DOHH2 (cell line): ENCODE data around the gene ICAM1.

Source experiments
- CTCF ChIP-seq: fragments of 200-600 bp; sonication (generic); IDR thresholded peaks from one replicate; pipeline ENCODE4 v1.5.1; 2014; ENCODE audit warnings: antibody characterized with exemption, mild to moderate bottlenecking, low read depth, low read length; ENCODE audit not compliant: poor library complexity, severe bottlenecking
- EZH2phosphoT487 ChIP-seq: fragments of 200-600 bp; sonication (generic); IDR thresholded peaks from 2 replicates; pipeline ENCODE4 v1.6.1; 2017; ENCODE audit warnings: borderline replicate concordance, mild to moderate bottlenecking, antibody characterized with exemption, low read length, moderate library complexity, mixed read lengths

- TF ChIP-seq CTCF, result no peak
- TF ChIP-seq EZH2phosphoT487, result no peak
Measured at GRCh38 chr19:10278935-10279334, 8.0 kb downstream of the ICAM1 start.
